IPS-20b (cell line): ENCODE data around the gene CBX3.
"Not testable (repeated sequence)": the region's sequence is repeated elsewhere in the genome, so short reads cannot be mapped to it uniquely, and the experiment has no call there.

Source experiments
- H3K27ac ChIP-seq: one replicate; pipeline ENCODE4 v1.5.1; 2013; ENCODE audit warnings: low read length
- H3K27me3 ChIP-seq: 2 replicates; pipeline ENCODE4 v1.6.1; 2013; ENCODE audit warnings: mild to moderate bottlenecking, low read length, inconsistent platforms; ENCODE audit not compliant: insufficient read depth
- H3K36me3 ChIP-seq: 2 replicates; pipeline ENCODE4 v1.6.1; 2013; ENCODE audit warnings: low read depth, mild to moderate bottlenecking, inconsistent platforms, low read length, moderate library complexity; ENCODE audit not compliant: insufficient read depth
- H3K4me1 ChIP-seq: 2 replicates; pipeline ENCODE4 v1.6.1; 2013; ENCODE audit warnings: mild to moderate bottlenecking, control low read depth, inconsistent platforms, low read length, moderate library complexity; ENCODE audit not compliant: insufficient read depth
- H3K4me3 ChIP-seq: 2 replicates; pipeline ENCODE4 v1.5.1; 2013; ENCODE audit warnings: mild to moderate bottlenecking, low read length, inconsistent platforms
- H3K9ac ChIP-seq: 2 replicates; pipeline ENCODE4 v1.6.1; 2013; ENCODE audit warnings: low read depth, mild to moderate bottlenecking, inconsistent platforms, low read length, moderate library complexity
- H3K9me3 ChIP-seq: 2 replicates; pipeline ENCODE4 v1.6.1; 2013; ENCODE audit warnings: mild to moderate bottlenecking, low read depth, low read length, inconsistent platforms; ENCODE audit not compliant: insufficient read depth

The CBX3 gene

GRCh38 chr7:26175903-26176302, 25.6 kb upstream of the CBX3 start:
- H3K4me3 ChIP-seq, H3K4me1 ChIP-seq, H3K9ac ChIP-seq, H3K27me3 ChIP-seq, H3K27ac ChIP-seq, H3K9me3 ChIP-seq: not testable (repeated sequence)
- peaks cover 50% of the 10 kb centered on the region for H3K36me3 ChIP-seq

DNA sequence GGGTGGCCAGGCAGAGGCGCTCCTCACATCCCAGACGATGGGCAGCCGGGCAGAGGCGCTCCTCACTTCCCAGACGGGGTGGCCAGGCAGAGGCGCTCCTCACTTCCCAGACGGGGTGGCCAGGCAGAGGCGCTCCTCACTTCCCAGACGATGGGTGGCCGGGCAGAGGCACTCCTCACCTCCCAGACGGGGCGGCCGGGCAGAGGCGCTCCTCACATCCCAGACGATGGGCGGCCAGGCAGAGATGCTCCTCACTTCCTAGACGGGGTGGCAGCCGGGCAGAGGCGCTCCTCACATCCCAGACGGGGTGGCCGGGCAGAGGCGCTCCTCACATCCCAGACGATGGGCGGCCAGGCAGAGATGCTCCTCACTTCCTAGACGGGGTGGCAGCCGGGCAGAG, 24.8 kb upstream of the CBX3 start:
- H3K4me3 ChIP-seq, H3K27me3 ChIP-seq, H3K9me3 ChIP-seq, H3K27ac ChIP-seq, H3K9ac ChIP-seq, H3K4me1 ChIP-seq: not testable (repeated sequence)
- H3K36me3 ChIP-seq: peaks cover 51% of the 10 kb centered on the region

DNA sequence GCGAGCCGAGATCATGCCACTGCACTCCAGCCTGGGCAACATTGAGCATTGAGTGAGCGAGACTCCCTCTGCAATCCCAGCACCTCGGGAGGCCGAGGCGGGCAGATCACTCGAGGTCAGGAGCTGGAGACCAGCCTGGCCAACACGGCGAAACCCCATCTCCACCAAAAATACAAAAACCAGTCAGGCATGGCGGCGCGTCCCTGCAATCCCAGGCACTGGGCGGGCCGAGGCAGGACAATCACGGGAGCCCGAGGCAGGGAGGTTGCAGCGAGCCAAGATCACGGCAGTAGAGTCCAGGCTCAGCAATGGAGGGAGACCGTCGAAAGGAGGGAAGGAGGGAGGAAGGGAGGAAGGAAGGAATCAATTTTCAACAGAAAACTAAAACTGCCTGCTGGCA, 24.3 kb upstream of the CBX3 start:
- not testable (repeated sequence) for H3K27ac ChIP-seq, H3K4me1 ChIP-seq, H3K4me3 ChIP-seq, H3K9me3 ChIP-seq, H3K27me3 ChIP-seq, H3K9ac ChIP-seq
- H3K36me3 ChIP-seq: peaks cover 53% of the 10 kb centered on the region

DNA sequence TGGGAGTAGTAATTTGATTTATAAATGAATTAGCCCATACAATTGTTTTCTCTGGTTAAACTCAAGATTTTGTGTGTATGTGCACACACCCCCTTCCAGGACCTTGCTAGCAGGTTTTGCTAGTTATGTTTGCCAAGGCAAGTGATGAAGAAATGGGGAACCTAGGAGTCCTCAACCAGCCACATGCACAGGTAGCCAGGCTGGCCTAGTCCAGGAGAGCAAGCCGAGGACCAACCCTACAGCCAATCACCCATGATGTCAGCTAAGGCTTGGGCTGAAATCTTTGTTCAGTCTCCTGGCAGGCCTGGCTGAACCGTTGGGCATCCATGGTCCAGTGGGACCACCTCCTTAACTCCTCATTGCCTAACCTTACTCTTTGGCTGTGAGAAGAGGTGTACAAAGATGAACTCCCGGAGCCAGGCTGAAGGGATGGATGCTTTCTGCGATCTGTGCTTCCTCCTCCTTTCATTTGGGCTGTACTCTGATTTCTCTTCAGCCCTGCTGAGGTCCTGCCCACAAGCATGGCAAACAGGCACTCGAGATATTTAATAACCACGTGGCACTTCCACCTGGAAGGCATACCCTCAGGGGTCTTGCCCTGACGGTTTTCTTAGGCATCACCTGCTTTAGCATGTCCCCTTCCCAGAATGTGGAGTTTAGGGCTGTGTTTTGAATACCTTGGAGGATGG, 23.1 kb upstream of the CBX3 start:
- Histone ChIP-seq H3K27ac (no peak overlapping the region), H3K9me3 (peaks cover 3% of the 10 kb centered on the region; the same call in 1 of the 2 replicates), H3K27me3 (no peaks in the 10 kb centered on the region), H3K4me3 (no peak overlapping the region), H3K9ac (no peak overlapping the region), H3K36me3 (peaks cover 53% of the 10 kb centered on the region), H3K4me1 (no peaks in the 10 kb centered on the region)

DNA sequence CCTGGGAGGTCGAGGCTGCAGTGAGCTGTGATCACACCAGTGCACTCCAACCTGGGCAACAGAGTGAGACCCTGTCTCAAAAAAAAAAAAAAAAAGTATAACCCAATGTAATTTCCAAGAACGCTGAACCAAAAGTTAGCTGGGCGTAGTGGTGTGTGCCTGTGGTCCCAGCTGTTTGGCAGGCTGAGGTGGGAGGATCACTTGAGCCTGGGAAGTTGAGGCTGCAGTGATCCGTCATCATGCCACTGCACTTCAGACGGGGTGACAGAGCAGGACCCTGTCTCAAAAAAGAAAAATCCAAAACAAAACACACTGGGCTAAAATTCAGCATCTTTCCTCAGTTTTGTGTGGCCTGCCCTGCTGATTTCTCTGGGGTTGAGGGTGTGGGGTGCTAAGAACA, 22.1 kb upstream of the CBX3 start:
- H3K27ac ChIP-seq: no peak overlapping the region
- H3K4me3 ChIP-seq: no peak overlapping the region
- H3K4me1 ChIP-seq: no peaks in the 10 kb centered on the region
- H3K27me3 ChIP-seq: no peaks in the 10 kb centered on the region
- H3K36me3 ChIP-seq: peaks cover 58% of the 10 kb centered on the region
- H3K9ac ChIP-seq: no peak overlapping the region
- peaks cover under 1% of the 10 kb centered on the region; the same call in 1 of the 2 replicates for H3K9me3 ChIP-seq

DNA sequence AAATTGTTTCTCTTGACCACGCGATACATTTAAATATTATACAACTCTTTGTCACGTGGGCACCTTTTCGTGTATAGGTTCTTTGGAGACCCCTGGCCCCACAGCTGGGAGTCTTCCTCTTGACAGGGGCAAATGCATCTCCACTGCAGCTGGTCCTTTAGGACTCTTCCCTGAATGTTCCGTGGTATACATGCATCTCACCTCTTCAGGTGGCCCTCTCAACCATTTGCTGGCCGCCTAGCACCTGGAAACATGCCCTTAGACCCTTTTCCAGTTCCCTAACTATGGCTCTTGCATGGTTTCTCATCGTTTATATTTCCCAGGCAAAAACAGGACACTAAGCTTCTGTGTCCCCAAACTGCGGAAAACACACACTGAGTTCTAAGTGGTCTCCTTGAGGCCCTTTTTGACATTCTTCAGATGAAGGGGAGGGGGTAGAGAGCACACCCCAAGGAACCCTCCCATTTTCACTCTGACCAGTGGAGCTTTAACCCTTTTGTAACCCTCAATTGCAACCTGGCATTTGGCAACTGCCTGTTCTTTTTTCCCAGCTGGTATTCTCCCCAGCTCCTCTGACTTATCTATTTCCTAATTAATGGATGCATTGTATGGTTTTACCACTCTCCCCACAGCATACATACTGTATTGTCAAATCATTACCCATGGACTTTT, 21.6 kb upstream of the CBX3 start:
- Histone ChIP-seq H3K9ac (no peak overlapping the region), H3K27ac (no peak overlapping the region), H3K9me3 (no peaks in the 10 kb centered on the region), H3K27me3 (no peaks in the 10 kb centered on the region), H3K4me3 (no peak overlapping the region), H3K36me3 (peaks cover 60% of the 10 kb centered on the region), H3K4me1 (no peaks in the 10 kb centered on the region)

DNA sequence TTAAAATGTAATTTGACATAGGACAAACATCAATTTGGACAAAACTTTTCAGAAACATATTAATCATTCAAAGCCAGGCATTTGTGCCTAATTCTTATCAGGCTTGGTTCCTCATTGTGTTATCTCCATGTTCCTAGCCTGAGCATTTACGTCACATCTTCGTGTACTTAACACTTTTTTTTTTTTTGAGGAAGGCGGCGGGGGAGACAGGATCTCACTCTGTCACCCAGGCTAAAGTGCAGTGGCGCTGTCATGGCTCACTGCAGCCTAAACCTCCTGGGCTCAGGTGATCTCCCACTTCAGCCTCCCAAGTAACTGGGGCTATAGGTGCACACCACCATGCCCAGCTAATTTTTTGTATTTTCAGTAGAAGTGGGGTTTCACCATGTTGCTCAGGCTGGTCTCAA, 20.8 kb upstream of the CBX3 start:
- Histone ChIP-seq H3K4me1 (no peaks in the 10 kb centered on the region), H3K4me3 (no peak overlapping the region), H3K27me3 (no peaks in the 10 kb centered on the region), H3K9ac (no peak overlapping the region), H3K9me3 (no peaks in the 10 kb centered on the region), H3K36me3 (peaks cover 69% of the 10 kb centered on the region), H3K27ac (no peak overlapping the region)

GRCh38 chr7:26181474-26182227, 19.9 kb upstream of the CBX3 start:
- Histone ChIP-seq H3K4me1 (no peaks in the 10 kb centered on the region), H3K9ac (no peak overlapping the region), H3K27ac (no peak overlapping the region), H3K36me3 (peaks cover 69% of the 10 kb centered on the region), H3K9me3 (no peaks in the 10 kb centered on the region), H3K27me3 (no peaks in the 10 kb centered on the region), H3K4me3 (no peak overlapping the region)

DNA sequence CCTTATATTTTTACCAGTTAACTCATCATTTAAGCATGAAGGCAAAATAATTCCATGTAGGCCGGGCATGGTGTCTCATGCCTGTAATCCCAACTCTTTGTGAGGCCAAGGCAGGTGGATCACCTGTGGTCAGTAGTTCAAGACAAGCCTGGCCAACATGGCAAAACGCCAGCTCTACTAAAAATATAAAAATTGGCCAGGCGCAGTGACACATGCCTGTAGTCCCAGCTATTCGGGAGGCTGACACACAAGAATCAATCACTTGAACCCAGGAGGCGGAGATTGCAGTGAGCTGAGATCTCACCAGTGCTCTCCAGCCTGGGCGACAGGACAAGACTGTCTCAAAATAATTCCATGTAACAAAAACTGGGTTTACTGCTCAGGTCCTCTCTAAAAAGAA, 19.3 kb upstream of the CBX3 start:
- Histone ChIP-seq H3K4me3 (no peak overlapping the region), H3K4me1 (no peaks in the 10 kb centered on the region), H3K9ac (no peak overlapping the region), H3K9me3 (no peaks in the 10 kb centered on the region), H3K27ac (no peak overlapping the region), H3K27me3 (no peaks in the 10 kb centered on the region), H3K36me3 (peaks cover 69% of the 10 kb centered on the region)

- Histone ChIP-seq H3K9ac (no peak overlapping the region), H3K4me3 (no peak overlapping the region), H3K36me3 (peaks cover 67% of the 10 kb centered on the region), H3K27ac (no peak overlapping the region), H3K27me3 (no peaks in the 10 kb centered on the region), H3K9me3 (no peaks in the 10 kb centered on the region), H3K4me1 (no peaks in the 10 kb centered on the region)
Observed at GRCh38 chr7:26182706-26183105, 18.8 kb upstream of the CBX3 start.

GRCh38 chr7:26183545-26184280, 17.8 kb upstream of the CBX3 start:
- Histone ChIP-seq H3K9me3 (no peaks in the 10 kb centered on the region), H3K4me3 (no peak overlapping the region), H3K27me3 (no peaks in the 10 kb centered on the region), H3K9ac (no peak overlapping the region), H3K36me3 (peaks cover 65% of the 10 kb centered on the region), H3K27ac (no peak overlapping the region), H3K4me1 (no peaks in the 10 kb centered on the region)
